Endothelial cell of umbilical vein (primary cell): Measurements from ENCODE around the gene EXOSC2. TPM values are rescaled to one million over a fixed set of nuclear protein-coding genes. Genes with fewer than 3 reads are reported as not detected.

ENCODE experiments used
- BruUV-seq: library from RNA; stranded (reverse); fragments of 400-500 nt; replicated peaks from 2 replicates; lab custom pipeline; 2021; lab: Mats Ljungman, UMichigan
- CTCF ChIA-PET: fragments of 300-600, 350-600 bp; sonication (Branson Sonifier 250); formaldehyde crosslinking; loops from one replicate; lab custom pipeline; 2021; ENCODE audit warnings: antibody characterized with exemption, inconsistent platforms; lab: Charles Lee
- POLR2A ChIA-PET: fragments of 300-600, 350-600 bp; sonication (Branson Sonifier 250); formaldehyde crosslinking; loops from one replicate; lab custom pipeline; 2021; ENCODE audit warnings: antibody characterized with exemption, inconsistent platforms; lab: Charles Lee
- DNase-seq: peaks from one replicate; pipeline ENCODE4 v3.0.0-alpha.2; 2011; ENCODE audit warnings: low read depth, low spot score
- FAIRE-seq: peaks from 2 replicates; lab custom pipeline; 2011; peaks lifted over from hg19 to GRCh38; lab: Jason Lieb, UNC
- H2AFZ ChIP-seq: 2 replicates; pipeline ENCODE4 v1.6.0; 2012; ENCODE audit warnings: low read depth, low read length, control low read depth, inconsistent platforms
- H3K27ac ChIP-seq: 2 replicates; pipeline ENCODE4 v1.5.1; 2011; ENCODE audit warnings: low read depth, mild to moderate bottlenecking, control low read depth, low read length, moderate library complexity; ENCODE audit not compliant: insufficient read depth
- H3K27me3 ChIP-seq, 2 experiments: 2 replicates each; pipeline versions ENCODE4 v1.6.0 to v1.6.1; 2011; ENCODE audit warnings: low read length in 2 of 2, mixed read lengths in 1 of 2; ENCODE audit not compliant: control insufficient read depth in 2 of 2, insufficient read depth in 2 of 2
- H3K36me3 ChIP-seq, 2 experiments: 2 replicates in 1 of 2; 3 replicates in 1 of 2; pipeline ENCODE4 v1.5.1; 2011; ENCODE audit warnings: low read length in 2 of 2, mild to moderate bottlenecking in 1 of 2, moderate library complexity in 1 of 2; ENCODE audit not compliant: control insufficient read depth in 2 of 2, insufficient read depth in 2 of 2; ENCODE audit errors: extremely low read depth in 1 of 2
- H3K4me1 ChIP-seq: 3 replicates; pipeline ENCODE4 v1.5.1; 2011; ENCODE audit warnings: mild to moderate bottlenecking, low read length; ENCODE audit not compliant: control insufficient read depth, insufficient read depth; ENCODE audit errors: extremely low read depth
- H3K4me2 ChIP-seq: 2 replicates; pipeline ENCODE4 v1.6.1; 2011; ENCODE audit warnings: low read length, control low read depth, mixed read lengths; ENCODE audit not compliant: insufficient read depth
- H3K4me3 ChIP-seq, 3 experiments: fragments of 200-600 bp in 1 of 3; sonication (generic), shearing (Covaris generic) in 1 of 3; replicated peaks in 1 of 3; 2 replicates each; pipeline ENCODE4 v1.5.1; 2011 to 2016; ENCODE audit warnings: control low read depth in 3 of 3, low read length in 3 of 3, mild to moderate bottlenecking in 2 of 3, inconsistent platforms in 1 of 3, low read depth in 1 of 3, moderate library complexity in 1 of 3; ENCODE audit not compliant: insufficient read depth in 1 of 3
- H3K79me2 ChIP-seq: 2 replicates; pipeline ENCODE4 v1.6.0; 2012; ENCODE audit warnings: low read length, inconsistent platforms; ENCODE audit not compliant: control insufficient read depth, insufficient read depth
- H3K9ac ChIP-seq: replicated peaks from 2 replicates; pipeline ENCODE3; 2011; ENCODE audit warnings: low read length, control low read depth; ENCODE audit not compliant: insufficient read depth; ENCODE audit errors: extremely low read depth
- H3K9me1 ChIP-seq: replicated peaks from 3 replicates; pipeline ENCODE4 v1.6.0; 2011; ENCODE audit warnings: mild to moderate bottlenecking, low read length; ENCODE audit not compliant: control insufficient read depth, insufficient read depth; ENCODE audit errors: extremely low read depth
- H3K9me3 ChIP-seq: replicated peaks from 2 replicates; pipeline ENCODE4 v1.5.1; 2012; ENCODE audit warnings: low read length, inconsistent platforms; ENCODE audit not compliant: control insufficient read depth, insufficient read depth
- H4K20me1 ChIP-seq: replicated peaks from 2 replicates; pipeline ENCODE3; 2011; ENCODE audit warnings: mild to moderate bottlenecking, low read length; ENCODE audit not compliant: control insufficient read depth, insufficient read depth; ENCODE audit errors: extremely low read depth
- CTCF ChIP-seq, 2 donors: IDR thresholded peaks; 1 replicate in 1 of 2; 2 replicates in 1 of 2; pipeline ENCODE4 v1.5.1; 2011; ENCODE audit warnings: low read length in 2 of 2, mild to moderate bottlenecking in 2 of 2, moderate library complexity in 2 of 2, control low read depth in 1 of 2, inconsistent platforms in 1 of 2, low read depth in 1 of 2; ENCODE audit not compliant: insufficient read depth in 1 of 2; ENCODE audit errors: extremely low read depth in 1 of 2
- EZH2 ChIP-seq: IDR thresholded peaks from 2 replicates; pipeline ENCODE4 v1.6.1; 2012; ENCODE audit warnings: borderline replicate concordance, low read depth, mild to moderate bottlenecking, moderate library complexity, low read length, inconsistent platforms; ENCODE audit not compliant: severe bottlenecking
- FOS ChIP-seq: IDR thresholded peaks from 2 replicates; pipeline ENCODE4 v1.6.1; 2011; ENCODE audit warnings: mild to moderate bottlenecking, low read length, moderate library complexity, borderline replicate concordance; ENCODE audit not compliant: insufficient read depth
- GATA2 ChIP-seq: IDR thresholded peaks from 2 replicates; pipeline ENCODE4 v1.7.0; 2011; ENCODE audit warnings: low read depth, mild to moderate bottlenecking, moderate library complexity, mixed read lengths, low read length; ENCODE audit not compliant: insufficient read length, insufficient read depth
- JUN ChIP-seq: IDR thresholded peaks from 2 replicates; pipeline ENCODE4 v1.6.1; 2011; ENCODE audit warnings: borderline replicate concordance, low read depth; ENCODE audit not compliant: insufficient read length, insufficient read depth
- MAX ChIP-seq: IDR thresholded peaks from 2 replicates; pipeline ENCODE4 v1.6.1; 2011; ENCODE audit not compliant: insufficient read depth, insufficient read length
- MYC ChIP-seq: IDR thresholded peaks from one replicate; pipeline ENCODE4 v1.6.1; 2011; ENCODE audit warnings: mild to moderate bottlenecking, low read depth, low read length
- POLR2A ChIP-seq: IDR thresholded peaks from 2 replicates; pipeline ENCODE4 v1.6.1; 2012; ENCODE audit warnings: low read depth, mild to moderate bottlenecking, control low read depth, low read length
- POLR2AphosphoS5 ChIP-seq: IDR thresholded peaks from 2 replicates; pipeline ENCODE4 v1.6.1; 2012; ENCODE audit warnings: low read depth, mild to moderate bottlenecking, control low read depth, low read length, moderate library complexity; ENCODE audit not compliant: insufficient read depth
- dilution Hi-C: fragments of 300-500 bp; cut with MboI; formaldehyde crosslinking; loops from one replicate; pipeline ENCODE4 v1.15.0; 2019; ENCODE audit warnings: low sequenced_read_pairs; ENCODE audit not compliant: extremely low pct_ligation_motif_present
- intact Hi-C: fragments of 100-400 bp; cut with micrococcal nuclease; formaldehyde crosslinking; loops from one replicate; pipeline ENCODE4 v1.10.0; 2022
- polyA plus RNA-seq, 4 experiments: library from polyadenylated mRNA; depleted of rRNA in 3 of 4; stranded (reverse) in 3 of 4; unstranded in 1 of 4; fragments of >200 nt; gene quantifications; 2 replicates each; pipeline versions ENCODE4 v1.2.1 to v1.2.3, GENCODE V29; 2011 to 2012; ENCODE audit warnings: missing spikeins in 1 of 4
- total RNA-seq: library from RNA; stranded (reverse); gene quantifications from 2 replicates; pipeline ENCODE4 v1.2.3, GENCODE V29; 2021

EXOSC2 gene
- total and polyA plus RNA-seq, 2 donors (not counting 3 experiments of a cell fraction or from before 2014, with no cell fraction given): 25.5 to 44.4 TPM

- BruUV-seq: no TSS peak
- Histone ChIP-seq H3K36me3 (no peaks in the 10 kb centered on the region), H3K9me1 (no peaks in the 10 kb centered on the region), H3K27me3 (peaks cover 61 to 65% of the 10 kb centered on the region in 2 experiments), H3K4me2 (no peak overlapping the region), H2AFZ (no peak overlapping the region), H3K4me3 (no peak overlapping the region), H3K27ac (no peak overlapping the region), H3K9me3 (no peaks in the 10 kb centered on the region), H4K20me1 (no peaks in the 10 kb centered on the region), H3K9ac (no peak overlapping the region), H3K4me1 (no peaks in the 10 kb centered on the region), H3K79me2 (no peaks in the 10 kb centered on the region)
- FAIRE-seq: no peak
- CTCF ChIA-PET: interaction anchor here (1.2 kb wide), 1 partner anchor 16 kb away, joined by 3 read pairs; no protein-coding TSS in a partner anchor
- intact Hi-C loops (no loop called here), dilution Hi-C loops (no loop called here)
- TF ChIP-seq CTCF (IDR thresholded peaks at IDR 0.05; ENCODE audit: extremely low read depth in 1 of 2, insufficient read depth in 1 of 2, low read depth in 1 of 2, low read length in 2 of 2): no peak
- TF ChIP-seq FOS: no peak
- no peak for TF ChIP-seq MAX
- TF ChIP-seq MYC: no peak
- no peak for TF ChIP-seq GATA2
- TF ChIP-seq POLR2AphosphoS5: no peak
- TF ChIP-seq JUN: no peak
- TF ChIP-seq EZH2: no peak
- no peak for TF ChIP-seq POLR2A
- POLR2A ChIA-PET: no interaction called here
- no peak for DNase-seq
These were observed 26.5 kb upstream of the EXOSC2 start for GRCh38 chr9:130667120-130667435.
